ENCODE measurements around the gene MAP6. TPM values are rescaled to one million over a fixed set of nuclear protein-coding genes. Genes with fewer than 3 reads are reported as not detected.

MAP6 gene
- total and polyA plus RNA-seq, 7 donors, result 0.60 to 24.9 (median 8.7) TPM; not detected in 1

GRCh38 chr11:75626889-75627529 is 41.8 kb downstream of the MAP6 start:
- WGBS, 2 donors, result 88 to 89% methylated on average over 8 of the region's 8 CpGs
- peak overlapping the region in 1 of 4 donors; percentile 22 for H3K27ac ChIP-seq
- no peaks in the 10 kb centered on the region for H3K36me3 ChIP-seq
- no peak for DNase-seq
- no peaks in the 10 kb centered on the region for H3K9me3 ChIP-seq
- intact Hi-C loops (cut with DNase I), result no loop called here
- H3K27me3 ChIP-seq, result no peaks in the 10 kb centered on the region
- H3K4me1 ChIP-seq, result peaks cover 0 to 8% (median 3%) of the 10 kb centered on the region in 4 donors
- H3K4me3 ChIP-seq, result no peak overlapping the region
- TF ChIP-seq POLR2AphosphoS5 (IDR thresholded peaks at IDR 0.05) (no peak), EP300 (IDR thresholded peaks at IDR 0.05) (no peak), POLR2A (IDR thresholded peaks at IDR 0.05) (no peak), CTCF (IDR thresholded peaks at IDR 0.05) (no peak)

GRCh38 chr11:75625991-75626888 is 42.6 kb downstream of the MAP6 start:
- no peak for TF ChIP-seq EP300 (IDR thresholded peaks at IDR 0.05)
- TF ChIP-seq CTCF (IDR thresholded peaks at IDR 0.05), result no peak
- TF ChIP-seq POLR2A (IDR thresholded peaks at IDR 0.05), result no peak
- no peak for TF ChIP-seq POLR2AphosphoS5 (IDR thresholded peaks at IDR 0.05)
- Histone ChIP-seq H3K27me3 (no peaks in the 10 kb centered on the region), H3K9me3 (no peaks in the 10 kb centered on the region), H3K4me1 (peaks cover 0 to 8% (median 3%) of the 10 kb centered on the region in 4 donors), H3K4me3 (no peak overlapping the region), H3K27ac (peak overlapping the region in 1 of 4 donors; percentile 22), H3K36me3 (no peaks in the 10 kb centered on the region)
- no peak for DNase-seq
- intact Hi-C loops (cut with DNase I), result no loop called here
- 88% methylated on average over 8 of the region's 8 CpGs for WGBS, 2 donors

GRCh38 chr11:75625021-75625420 is 43.8 kb downstream of the MAP6 start:
- intact Hi-C loops (cut with DNase I), result no loop called here
- no peak overlapping the region for H3K4me3 ChIP-seq
- TF ChIP-seq EP300 (IDR thresholded peaks at IDR 0.05) (no peak), CTCF (IDR thresholded peaks at IDR 0.05) (no peak), POLR2AphosphoS5 (IDR thresholded peaks at IDR 0.05) (no peak), POLR2A (IDR thresholded peaks at IDR 0.05) (no peak)

GRCh38 chr11:75616281-75616680 is 52.6 kb downstream of the MAP6 start:
- WGBS, 2 donors, result 48 to 77% methylated on average over 5 of the region's 5 CpGs
- TF ChIP-seq POLR2AphosphoS5 (IDR thresholded peaks at IDR 0.05) (no peak), CTCF (IDR thresholded peaks at IDR 0.05) (no peak), POLR2A (IDR thresholded peaks at IDR 0.05) (no peak), EP300 (IDR thresholded peaks at IDR 0.05) (no peak)
- no peak overlapping the region for H3K4me3 ChIP-seq
- H3K9me3 ChIP-seq, result no peaks in the 10 kb centered on the region
- H3K27ac ChIP-seq, result no peak overlapping the region
- intact Hi-C loops (cut with DNase I), result no loop called here
- no peaks in the 10 kb centered on the region for H3K36me3 ChIP-seq
- H3K4me1 ChIP-seq, result no peaks in the 10 kb centered on the region
- DNase-seq, result no peak
- H3K27me3 ChIP-seq, result no peaks in the 10 kb centered on the region

More at GRCh38 chr11:75625021-75625420, 43.8 kb downstream of the MAP6 start:
- DNase-seq, result no peak
- Histone ChIP-seq H3K4me1 (peaks cover 0 to 8% (median 3%) of the 10 kb centered on the region in 4 donors), H3K36me3 (no peaks in the 10 kb centered on the region), H3K27me3 (no peaks in the 10 kb centered on the region), H3K27ac (no peak overlapping the region), H3K9me3 (no peaks in the 10 kb centered on the region)
- WGBS, 2 donors, result 88 to 94% methylated on average over 4 of the region's 4 CpGs

Data from sigmoid colon (tissue), 7 donors.